HPDE6-E6E7 (cell line): ENCODE data around the gene OR8B12.
"Not testable (repeated sequence)": the region's sequence is repeated elsewhere in the genome, so short reads cannot be mapped to it uniquely, and the experiment has no call there.

ENCODE experiments used
- DNase-seq: peaks from one replicate; pipeline ENCODE4 v3.0.0; 2011; ENCODE audit warnings: missing footprints; ENCODE audit errors: extremely low spot score

Gene OR8B12

GRCh38 chr11:124520550-124520854 lies 23.0 kb downstream of the OR8B12 start:
- DNase-seq, result no peak

GRCh38 chr11:124519850-124520549 lies 23.5 kb downstream of the OR8B12 start:
- no peak for DNase-seq

GRCh38 chr11:124518989-124519451 lies 24.4 kb downstream of the OR8B12 start:
- no peak for DNase-seq

GRCh38 chr11:124517314-124517713 lies 26.1 kb downstream of the OR8B12 start:
- DNase-seq, result no peak

- DNase-seq, result not testable (repeated sequence)
Measured at GRCh38 chr11:124514675-124515074, 28.8 kb downstream of the OR8B12 start.

- no peak for DNase-seq
Measured at GRCh38 chr11:124514131-124514530, 29.3 kb downstream of the OR8B12 start.

- no peak for DNase-seq
Measured at GRCh38 chr11:124511745-124512144, 31.7 kb downstream of the OR8B12 start.

GRCh38 chr11:124510279-124510678 lies 33.2 kb downstream of the OR8B12 start:
- no peak for DNase-seq

- DNase-seq, result no peak
Measured at GRCh38 chr11:124499711-124500110, 43.7 kb downstream of the OR8B12 start.

- no peak for DNase-seq
Measured at GRCh38 chr11:124493016-124493655, 50.3 kb downstream of the OR8B12 start.
